NCI-H2029 treated with DMSO at 0.1 percent for 48 hours (cell line): Measurements from ENCODE around the gene SHTN1.

Experiments
- DNase-seq: peaks from one replicate; lab custom pipeline; 2025; lab: John Stamatoyannopoulos, UW

The SHTN1 gene

GRCh38 chr10:116984202-116984990, 20.6 kb downstream of the SHTN1 start:
- DNase-seq: no peak

GRCh38 chr10:116980041-116980440, 24.9 kb downstream of the SHTN1 start:
- DNase-seq: no peak

GRCh38 chr10:116978901-116979300, 26.1 kb downstream of the SHTN1 start:
- DNase-seq: no peak

GRCh38 chr10:116974456-116975005, 30.5 kb downstream of the SHTN1 start:
- peak; percentile 1 for DNase-seq

GRCh38 chr10:116973946-116974455, 31.0 kb downstream of the SHTN1 start:
- DNase-seq: no peak

- no peak for DNase-seq
Measured at GRCh38 chr10:116973371-116973905, 31.5 kb downstream of the SHTN1 start.

GRCh38 chr10:116972131-116972530, 32.9 kb downstream of the SHTN1 start:
- DNase-seq: no peak

GRCh38 chr10:116970050-116970449, 34.9 kb downstream of the SHTN1 start:
- DNase-seq: no peak

- no peak for DNase-seq
Measured at GRCh38 chr10:116968331-116968730, 36.7 kb downstream of the SHTN1 start.

GRCh38 chr10:116961406-116962251, 43.4 kb downstream of the SHTN1 start:
- peak; percentile 70 for DNase-seq

- DNase-seq: no peak
Measured at GRCh38 chr10:116960066-116960776, 44.8 kb downstream of the SHTN1 start.

- DNase-seq: no peak
Measured at GRCh38 chr10:116952729-116953128, 52.3 kb downstream of the SHTN1 start.

GRCh38 chr10:116948530-116948870, 56.5 kb downstream of the SHTN1 start:
- DNase-seq: no peak

- no peak for DNase-seq
Measured at GRCh38 chr10:116947841-116948529, 57.0 kb downstream of the SHTN1 start.

GRCh38 chr10:116944911-116945310, 60.1 kb downstream of the SHTN1 start:
- no peak for DNase-seq

- no peak for DNase-seq
Measured at GRCh38 chr10:116931806-116932205, 73.2 kb downstream of the SHTN1 start.

- no peak for DNase-seq
Measured at GRCh38 chr10:116926426-116926825, 78.6 kb downstream of the SHTN1 start.

GRCh38 chr10:116925056-116925455, 79.9 kb downstream of the SHTN1 start:
- DNase-seq: no peak

- no peak for DNase-seq
Measured at GRCh38 chr10:116919706-116920105, 85.3 kb downstream of the SHTN1 start.

GRCh38 chr10:116919164-116919563, 85.8 kb downstream of the SHTN1 start:
- no peak for DNase-seq

- DNase-seq: no peak
Measured at GRCh38 chr10:116918583-116918982, 86.4 kb downstream of the SHTN1 start.
